ENCODE data around the gene THUMPD2. TPM values are rescaled to one million over a fixed set of nuclear protein-coding genes. Genes with fewer than 3 reads are reported as not detected.
A peak's percentile ranks its signal among the peaks of the same experiment; 100 is the strongest.

The THUMPD2 gene
- total RNA-seq, 1 donor from 2014 or later: 5.7 TPM

- intact Hi-C loops (cut with DNase I): loop anchor here (5.0 to 10.0 kb wide), 3 partner anchors 104 to 321 kb away; no protein-coding TSS in a partner anchor
- ATAC-seq (ENCODE audit: poor library complexity) (peak; percentile 61), DNase-seq (no peak)
These were observed 82.9 kb downstream of the THUMPD2 start for GRCh38 chr2:39696101-39696553.

- ATAC-seq (ENCODE audit: poor library complexity): no peak
- DNase-seq: no peak
- intact Hi-C loops (cut with DNase I): loop anchor here (10.0 kb wide), 2 partner anchors 178 to 318 kb away; no protein-coding TSS in a partner anchor
These were observed 85.8 kb downstream of the THUMPD2 start for GRCh38 chr2:39693245-39693644.

GRCh38 chr2:39689876-39690275 lies 89.2 kb downstream of the THUMPD2 start:
- no peak for DNase-seq
- no peak for ATAC-seq (ENCODE audit: poor library complexity)
- intact Hi-C loops (cut with DNase I): loop anchor here (10.0 kb wide), 2 partner anchors 175 to 315 kb away; no protein-coding TSS in a partner anchor

- intact Hi-C loops (cut with DNase I): no loop called here
- ATAC-seq (ENCODE audit: poor library complexity): no peak
These were observed 89.7 kb downstream of the THUMPD2 start for GRCh38 chr2:39689272-39689841.

GRCh38 chr2:39688181-39688580 lies 90.9 kb downstream of the THUMPD2 start:
- DNase-seq (no peak), ATAC-seq (ENCODE audit: poor library complexity) (no peak)
- intact Hi-C loops (cut with DNase I): no loop called here

More at GRCh38 chr2:39689272-39689841, 89.7 kb downstream of the THUMPD2 start:
- no peak for DNase-seq

GRCh38 chr2:39686456-39686855 lies 92.6 kb downstream of the THUMPD2 start:
- ATAC-seq (ENCODE audit: poor library complexity): no peak
- no peak for DNase-seq
- intact Hi-C loops (cut with DNase I): no loop called here

Other genes starting within 250 kb of the THUMPD2 start
- 1.9 TPM for gene TMEM178A, start 113.3 kb downstream of the THUMPD2 start, total RNA-seq